NCI-H748 treated with DMSO at 0.1 percent for 48 hours (cell line): ENCODE results near the gene SLC9A9.

Source experiments
- DNase-seq: peaks from one replicate; lab custom pipeline; 2025; lab: John Stamatoyannopoulos, UW

The SLC9A9 gene

DNA sequence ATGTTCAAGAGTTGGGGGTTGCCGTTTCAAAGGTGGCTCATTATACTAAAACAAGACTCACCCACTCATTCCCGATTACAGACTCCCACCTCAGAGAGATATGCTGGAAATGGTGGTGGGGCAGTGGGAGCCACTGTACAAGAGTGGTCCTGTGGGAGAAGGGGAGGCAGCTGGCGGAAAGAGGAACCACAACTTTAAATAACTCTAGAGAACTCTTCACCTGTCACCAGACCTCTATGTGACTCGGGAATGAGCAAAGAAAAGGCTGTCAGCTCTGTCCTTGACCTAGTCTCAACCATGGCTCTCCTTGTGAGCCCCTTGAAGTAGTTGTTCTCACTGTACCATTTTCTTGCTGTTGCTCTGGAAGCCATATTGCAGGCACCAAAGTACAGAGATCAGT lies 434.9 kb downstream of the SLC9A9 start:
- DNase-seq = no peak

DNA sequence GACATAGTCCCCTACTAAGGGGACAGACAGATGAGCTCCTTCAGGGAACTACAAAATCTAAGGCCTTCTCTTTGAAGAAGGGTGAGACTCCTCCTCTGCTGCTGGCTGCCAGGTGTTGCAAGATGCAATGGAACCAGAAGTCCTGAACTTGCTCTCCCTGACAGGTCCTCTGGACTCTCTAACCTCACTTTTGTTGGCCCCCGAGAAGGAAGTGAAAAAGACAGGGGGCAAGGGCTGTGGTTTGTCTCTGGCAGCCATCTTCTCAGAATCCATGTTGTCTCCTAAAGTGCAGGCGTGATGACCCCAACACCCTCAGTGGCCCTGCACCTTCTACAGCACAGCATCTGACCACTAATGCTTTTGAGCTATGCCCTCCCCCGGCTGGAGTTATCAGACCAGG lies 436.2 kb downstream of the SLC9A9 start:
- DNase-seq = no peak

DNA sequence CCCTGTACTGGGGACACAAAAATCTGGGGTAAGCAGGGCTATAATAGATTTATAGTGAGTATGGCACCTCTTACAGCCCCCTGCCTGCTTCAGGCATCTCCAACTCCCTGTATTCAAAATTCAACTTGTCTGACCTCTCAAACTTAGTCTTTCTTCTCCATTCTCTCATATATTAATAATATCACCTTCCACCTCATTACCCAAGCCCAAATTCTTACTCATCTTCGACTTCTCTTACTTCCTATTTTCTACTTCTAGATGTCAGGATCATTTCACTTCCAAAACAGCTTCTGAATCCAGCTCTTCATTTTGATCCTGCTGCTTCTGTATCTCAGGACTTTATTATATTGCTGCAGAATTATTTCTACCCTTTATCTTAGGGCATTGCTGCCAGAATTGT lies 438.0 kb downstream of the SLC9A9 start:
- DNase-seq = no peak

DNA sequence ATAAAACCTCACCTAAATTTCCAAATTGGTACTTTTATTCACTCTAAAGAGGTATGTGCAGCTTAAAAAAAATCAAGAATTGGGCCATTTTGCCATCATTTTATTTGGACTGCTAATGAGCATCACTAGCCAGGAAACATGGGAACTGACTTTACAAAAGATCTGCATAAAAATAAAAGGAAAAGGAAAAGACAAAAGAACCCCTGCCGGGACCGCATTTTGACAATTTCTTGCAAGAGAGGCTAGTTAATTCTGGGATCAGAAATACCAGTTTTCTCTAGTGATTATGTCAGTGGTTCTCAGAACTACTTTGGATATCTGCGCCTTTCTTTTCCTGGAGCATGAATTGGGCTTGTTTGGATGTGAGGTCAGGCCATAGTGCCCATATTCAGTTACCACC lies 439.5 kb downstream of the SLC9A9 start:
- no peak for DNase-seq

DNA sequence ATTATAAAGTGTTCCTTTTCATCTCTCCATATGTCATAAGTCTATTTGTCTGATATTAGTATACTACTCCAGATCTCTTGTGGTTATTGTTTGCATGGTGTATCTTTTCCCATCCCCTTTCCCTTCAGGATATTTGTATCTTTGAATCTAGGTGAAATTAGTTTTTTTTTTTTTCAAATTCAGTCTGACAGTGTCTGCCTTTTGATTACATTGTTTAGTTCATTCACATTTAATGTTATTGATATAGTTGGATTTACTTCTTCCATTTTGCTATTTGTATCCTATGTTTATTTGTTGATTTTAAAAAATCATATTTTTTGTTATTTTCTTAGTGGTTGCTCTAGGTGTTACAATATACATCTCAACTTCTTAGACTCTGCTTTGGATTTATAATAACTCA lies 445.7 kb downstream of the SLC9A9 start:
- DNase-seq = no peak

DNA sequence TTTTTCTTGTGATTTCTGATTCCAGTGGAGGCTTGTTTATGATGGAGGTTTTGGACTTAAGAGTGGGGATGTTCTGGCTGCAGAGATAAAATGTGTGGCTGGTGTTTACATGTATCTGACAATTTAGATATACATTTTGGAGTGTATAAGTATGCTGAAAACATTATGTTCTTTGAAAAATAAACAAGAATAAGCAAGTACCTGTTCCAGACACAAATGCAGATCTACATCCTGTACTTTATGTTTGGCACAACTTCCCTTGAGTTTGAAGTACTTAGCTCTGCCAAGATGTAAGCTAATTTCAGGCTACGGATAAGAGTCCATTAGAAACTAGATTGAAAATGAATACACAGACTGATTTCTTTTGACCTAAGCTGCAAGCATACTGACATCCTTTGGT lies 451.5 kb downstream of the SLC9A9 start:
- DNase-seq = no peak

DNA sequence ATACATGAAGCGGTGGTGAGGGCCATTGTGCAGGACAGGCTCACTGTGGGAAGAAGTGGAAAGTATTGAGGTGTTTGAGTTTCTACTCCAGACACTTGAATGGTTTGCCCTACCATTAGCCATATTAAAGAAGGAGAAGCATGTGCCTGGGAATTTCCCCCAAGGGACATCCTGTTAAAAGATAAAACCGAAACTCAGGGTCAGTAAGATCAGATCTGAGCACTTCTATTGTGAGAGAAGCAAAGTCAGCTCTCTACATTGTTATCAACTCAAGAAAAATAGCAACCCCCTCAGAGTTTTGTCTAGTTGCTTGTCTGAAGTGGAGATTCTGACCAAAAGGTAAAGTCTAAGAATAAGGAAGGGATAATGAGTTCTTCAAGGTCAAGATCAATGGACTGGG lies 458.9 kb downstream of the SLC9A9 start:
- no peak for DNase-seq

DNA sequence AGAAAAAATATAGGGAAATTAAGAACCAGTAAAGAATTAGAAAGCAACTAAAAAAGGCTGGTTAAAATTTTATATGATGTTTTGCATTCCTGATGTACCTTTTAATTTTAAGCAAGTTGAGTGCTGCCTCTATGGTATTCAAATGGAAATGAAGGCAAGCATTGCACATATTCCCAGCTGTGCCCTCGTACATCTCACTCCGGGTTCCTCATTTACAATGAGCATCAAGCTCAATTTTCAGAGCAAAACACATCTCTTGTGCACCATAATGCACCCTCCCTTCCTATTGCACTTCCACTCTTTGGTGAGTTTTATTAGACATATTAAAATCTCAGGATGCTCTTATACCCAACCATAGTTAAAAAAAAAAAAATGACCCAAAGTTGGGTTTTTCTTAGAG lies 460.8 kb downstream of the SLC9A9 start:
- DNase-seq = no peak

DNA sequence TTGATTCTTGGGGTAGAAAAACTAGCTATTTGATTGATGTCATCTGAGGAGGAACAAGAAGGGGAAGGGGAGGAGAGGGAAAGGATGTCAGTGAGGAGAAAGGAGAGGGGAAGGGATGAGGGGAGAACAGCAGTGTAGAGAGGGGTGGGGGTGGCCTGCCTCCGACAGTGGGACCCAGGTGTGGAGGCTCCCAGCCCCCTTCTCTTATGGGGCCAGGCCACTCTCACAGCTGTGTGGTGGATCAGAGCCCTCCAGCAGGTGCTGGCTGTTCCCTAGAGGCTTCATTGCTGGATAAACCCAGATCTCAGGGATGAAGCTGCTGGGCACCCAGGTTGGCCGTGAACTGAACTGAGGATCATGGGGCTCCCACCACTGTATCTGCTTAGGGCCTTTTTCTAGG lies 464.2 kb downstream of the SLC9A9 start:
- no peak for DNase-seq

DNA sequence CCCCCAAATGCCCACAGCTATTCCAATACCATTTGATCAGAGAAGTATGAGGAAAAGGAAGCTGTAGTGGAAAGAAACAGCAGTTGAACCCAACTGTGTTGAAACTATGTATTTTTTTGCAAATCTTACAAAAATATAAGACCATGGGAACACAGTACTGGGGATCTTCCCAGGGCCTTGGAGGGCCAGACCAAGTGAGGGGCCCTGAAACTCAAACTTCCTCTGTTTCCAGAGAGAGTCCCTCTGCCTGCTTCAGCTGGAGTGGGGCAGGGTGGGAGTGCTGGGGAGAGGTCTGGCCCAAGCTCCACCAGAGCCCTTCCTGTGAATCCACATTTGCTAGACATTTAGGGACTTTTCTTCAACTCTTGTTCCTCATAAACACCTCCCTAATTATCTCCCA lies 464.8 kb downstream of the SLC9A9 start:
- no peak for DNase-seq

DNA sequence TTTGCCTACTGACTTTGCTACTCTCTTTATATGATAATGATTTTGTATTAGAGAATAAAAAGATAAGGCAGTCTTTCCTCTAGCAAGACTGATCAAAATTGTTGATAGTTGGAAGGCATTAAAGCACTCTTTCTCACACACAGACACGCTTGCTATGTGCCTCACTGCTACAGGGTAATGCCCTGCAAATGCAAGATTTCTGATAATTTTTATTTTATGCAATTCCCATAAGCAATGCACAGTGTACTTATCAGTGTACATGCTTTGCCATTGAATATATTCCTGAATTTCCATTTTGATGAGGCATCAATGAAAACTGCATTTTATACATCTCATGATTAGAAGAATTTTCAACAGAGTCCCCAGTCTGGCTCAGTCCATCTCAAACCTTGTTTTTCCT lies 465.5 kb downstream of the SLC9A9 start:
- DNase-seq = no peak

DNA sequence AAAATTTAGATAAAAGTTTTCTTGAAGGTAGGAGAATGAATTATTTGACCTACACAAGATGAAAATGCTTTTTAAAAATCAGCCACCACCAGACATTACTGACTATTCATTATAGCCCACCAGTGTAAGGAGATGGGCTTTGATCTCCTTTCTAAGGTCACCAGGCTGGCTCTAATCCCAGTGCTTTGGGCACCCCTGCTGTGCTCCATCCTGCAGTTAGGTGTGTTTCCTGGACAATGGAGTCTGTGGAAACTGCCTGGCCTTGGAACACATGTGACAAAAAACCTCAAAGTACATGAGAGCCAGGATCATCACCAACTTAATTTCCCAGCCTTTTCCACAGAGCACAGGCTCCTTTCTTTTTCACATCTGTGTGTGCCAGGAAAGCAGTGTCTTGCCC lies 467.8 kb downstream of the SLC9A9 start:
- no peak for DNase-seq

DNA sequence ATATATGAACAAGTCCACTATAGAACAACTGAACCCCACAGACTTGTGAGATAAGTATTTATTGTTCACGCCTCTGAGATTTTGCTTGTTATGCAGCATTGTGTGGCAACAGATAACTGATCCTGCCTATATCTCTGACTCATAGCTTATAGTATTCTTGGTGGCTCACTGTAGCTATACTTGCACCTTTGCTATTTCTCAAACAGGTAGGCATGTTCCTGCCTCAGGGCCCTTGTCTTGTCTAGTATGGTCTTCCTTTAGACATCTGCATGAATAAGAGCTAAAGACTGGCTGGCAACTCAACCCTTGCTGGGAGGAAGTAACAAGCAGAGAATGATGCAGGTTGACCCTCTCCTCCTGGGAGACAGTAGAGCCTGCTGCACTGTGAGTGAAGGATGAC lies 472.6 kb downstream of the SLC9A9 start:
- no peak for DNase-seq

DNA sequence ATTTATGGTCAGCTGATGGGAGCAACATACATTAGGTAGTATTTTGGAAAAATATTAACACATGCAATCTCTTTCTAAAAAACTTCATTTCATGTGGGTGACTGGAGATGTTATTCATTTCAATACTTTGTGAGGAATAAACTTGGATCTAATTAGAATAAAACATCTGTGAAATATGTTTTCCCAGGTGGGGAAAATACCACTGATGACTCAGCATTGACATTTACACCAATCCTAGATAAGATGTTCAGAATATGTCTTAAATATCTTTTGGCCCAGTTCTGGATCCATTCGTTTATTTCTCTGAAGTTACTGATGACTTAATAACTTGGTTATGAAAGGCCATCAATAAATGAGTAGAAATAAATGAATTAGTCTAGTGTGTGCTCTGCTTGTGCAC lies 481.1 kb downstream of the SLC9A9 start:
- no peak for DNase-seq

DNA sequence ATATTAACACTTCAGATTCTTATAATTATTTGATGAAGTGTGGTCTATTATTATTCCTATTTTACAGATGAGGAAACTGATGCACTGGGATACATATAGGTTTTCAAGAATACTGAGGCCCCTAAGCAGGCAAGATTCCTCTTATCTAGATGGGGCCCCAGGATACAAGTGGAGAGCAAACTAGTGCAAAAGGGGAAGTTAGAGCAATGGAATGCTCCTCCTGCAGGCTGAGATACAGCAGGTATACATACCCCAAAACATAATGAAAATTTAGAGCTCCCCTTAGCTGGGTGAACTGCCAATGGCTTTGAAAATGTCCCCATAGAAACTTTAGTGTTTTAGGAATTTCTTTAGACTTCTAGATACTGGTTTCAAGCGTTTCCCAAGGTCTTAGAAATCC lies 481.6 kb downstream of the SLC9A9 start:
- no peak for DNase-seq

DNA sequence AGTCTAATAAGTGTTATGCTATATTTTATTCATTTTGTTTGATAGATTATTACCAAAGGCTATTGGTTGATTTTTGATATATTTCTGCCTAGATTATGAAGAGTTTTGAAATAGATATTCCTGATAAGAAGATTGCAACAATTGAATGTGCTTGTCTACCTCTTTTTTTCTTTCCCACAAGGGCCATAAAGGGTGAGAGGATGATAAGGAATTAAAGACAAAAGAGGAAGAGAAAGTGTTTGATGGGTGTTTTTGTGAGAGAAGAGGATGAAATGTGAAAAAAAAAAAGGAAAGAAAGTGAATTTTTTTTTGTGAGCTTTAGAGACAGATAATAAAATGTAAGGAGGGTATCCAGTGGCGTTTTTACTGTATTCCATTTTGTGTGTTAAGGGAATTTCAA lies 484.3 kb downstream of the SLC9A9 start:
- no peak for DNase-seq

DNA sequence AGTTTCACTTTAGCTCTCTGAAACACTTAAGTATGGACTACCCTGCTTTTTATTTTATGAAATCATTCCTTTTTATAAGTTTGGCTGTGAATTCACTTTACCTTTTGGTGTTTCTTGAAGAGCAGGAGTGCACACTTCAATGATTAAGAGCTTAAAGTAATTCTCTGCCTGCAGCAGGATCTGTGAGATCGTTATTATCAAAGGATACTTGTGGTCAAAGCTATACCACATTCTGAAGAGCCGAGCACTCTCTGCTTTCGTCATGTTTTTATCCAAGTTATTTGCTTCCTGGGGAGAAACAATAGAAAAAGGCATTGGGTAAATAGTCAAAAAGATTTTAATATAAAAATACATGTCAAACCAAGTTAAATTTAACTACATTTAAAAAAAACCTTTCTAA lies 485.0 kb downstream of the SLC9A9 start:
- no peak for DNase-seq

DNA sequence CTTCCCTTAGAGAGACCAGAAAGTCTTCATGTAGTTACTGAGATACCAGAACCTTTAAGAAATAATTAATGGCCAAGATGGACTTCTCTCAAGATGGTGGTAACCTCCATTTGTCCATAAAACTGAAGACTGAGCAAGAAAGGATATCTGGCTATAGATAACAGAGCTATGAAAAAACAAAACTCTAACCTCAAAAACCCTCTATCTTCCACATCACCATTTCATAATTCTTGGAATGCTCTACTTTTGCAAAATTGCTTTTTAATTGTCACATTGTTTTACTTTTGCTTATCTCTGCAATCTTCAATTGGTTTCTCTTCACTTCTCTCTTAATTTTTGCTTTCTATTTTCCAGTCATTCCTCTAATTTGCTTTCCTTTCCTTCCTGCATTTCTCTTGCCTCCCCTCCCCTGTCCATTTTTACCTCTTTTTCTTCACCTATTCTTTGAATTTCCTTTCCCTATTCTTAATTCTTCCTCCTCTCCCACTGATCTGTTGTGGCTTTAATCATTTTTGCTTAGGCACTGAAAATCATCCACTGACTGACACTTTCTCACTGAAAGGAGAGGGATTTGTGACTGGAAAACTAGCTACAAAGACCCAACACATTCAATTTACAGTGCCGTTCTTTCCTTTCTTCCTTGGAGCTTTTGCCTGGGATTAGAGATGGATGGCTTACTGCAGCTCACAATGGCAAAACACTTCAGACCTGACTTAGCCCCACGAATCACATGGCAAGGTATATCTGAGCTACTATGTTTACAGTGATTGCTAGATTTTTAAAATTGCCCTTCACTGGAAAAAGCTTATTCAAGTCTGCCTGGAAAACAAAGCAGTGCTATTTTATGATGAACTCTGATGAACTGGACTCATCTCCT lies 485.9 kb downstream of the SLC9A9 start:
- no peak for DNase-seq

DNA sequence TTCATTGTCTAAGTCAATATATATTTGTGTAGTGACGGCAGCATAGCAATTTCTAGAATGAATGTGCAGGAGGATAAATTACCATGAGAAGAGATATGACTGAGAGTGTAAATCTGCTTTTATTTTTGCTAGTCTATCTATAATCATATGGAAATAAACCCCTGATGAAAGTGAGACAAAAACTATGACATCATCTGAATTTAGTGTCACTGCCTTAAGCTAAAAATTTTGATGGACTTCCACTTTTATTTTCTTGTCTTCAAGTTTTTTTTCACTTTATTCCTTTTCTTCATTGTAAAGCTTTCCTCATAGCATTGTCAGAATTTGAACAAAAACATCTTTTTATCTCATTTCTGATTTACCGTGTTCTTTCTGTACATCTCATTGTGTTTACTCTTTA lies 486.7 kb downstream of the SLC9A9 start:
- no peak for DNase-seq

DNA sequence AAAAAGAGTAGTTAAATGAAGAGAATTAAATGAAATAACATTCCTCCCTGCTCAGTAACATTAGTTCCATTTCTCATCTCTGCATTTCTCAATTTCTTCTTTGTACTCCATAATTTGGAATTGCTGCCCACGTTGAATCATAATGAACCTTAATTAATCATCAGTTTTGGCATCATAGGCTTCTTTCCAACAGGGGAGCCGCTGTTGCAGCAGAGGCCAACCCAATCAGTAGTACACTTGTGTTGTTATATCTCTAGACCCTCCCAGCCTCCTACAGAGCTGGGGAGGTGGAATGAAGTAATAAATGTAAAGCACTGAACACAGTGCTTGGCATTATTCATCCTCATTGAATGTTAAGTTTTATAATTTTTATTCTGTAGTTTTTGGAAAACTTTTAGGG lies 488.0 kb downstream of the SLC9A9 start:
- no peak for DNase-seq

DNA sequence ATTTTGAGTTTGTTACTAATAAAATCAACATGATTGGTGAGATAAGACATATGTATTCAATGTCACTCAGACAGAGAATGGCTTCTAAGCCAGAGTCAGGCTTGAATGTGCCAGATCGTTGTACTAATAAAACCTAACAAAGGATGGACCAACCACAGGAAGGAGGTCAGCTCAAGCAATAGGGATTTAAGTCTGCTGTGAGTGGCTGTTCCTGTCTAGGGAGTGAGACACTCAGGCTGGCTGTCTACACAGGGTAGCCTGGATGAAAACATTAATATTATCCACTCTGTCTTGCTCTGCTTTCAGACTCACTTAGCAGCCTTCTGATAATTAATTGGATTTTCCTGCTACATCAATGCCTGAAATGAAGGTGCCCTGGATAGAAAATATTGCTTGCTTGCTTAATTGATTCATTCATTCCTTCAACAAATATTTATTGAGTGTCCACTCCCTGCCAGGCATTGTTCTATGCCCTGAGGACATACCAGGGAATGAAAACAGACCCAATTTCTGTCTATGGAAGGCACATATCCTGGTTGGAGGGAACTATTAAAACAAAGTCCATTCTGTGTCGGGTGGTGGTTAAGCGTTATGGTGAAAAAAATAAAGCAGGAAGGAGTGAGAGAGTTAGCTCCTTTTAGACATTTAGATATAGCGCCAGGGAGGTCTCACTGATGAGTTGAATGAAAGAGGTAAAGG lies 489.3 kb downstream of the SLC9A9 start:
- peak; percentile 84 for DNase-seq

DNA sequence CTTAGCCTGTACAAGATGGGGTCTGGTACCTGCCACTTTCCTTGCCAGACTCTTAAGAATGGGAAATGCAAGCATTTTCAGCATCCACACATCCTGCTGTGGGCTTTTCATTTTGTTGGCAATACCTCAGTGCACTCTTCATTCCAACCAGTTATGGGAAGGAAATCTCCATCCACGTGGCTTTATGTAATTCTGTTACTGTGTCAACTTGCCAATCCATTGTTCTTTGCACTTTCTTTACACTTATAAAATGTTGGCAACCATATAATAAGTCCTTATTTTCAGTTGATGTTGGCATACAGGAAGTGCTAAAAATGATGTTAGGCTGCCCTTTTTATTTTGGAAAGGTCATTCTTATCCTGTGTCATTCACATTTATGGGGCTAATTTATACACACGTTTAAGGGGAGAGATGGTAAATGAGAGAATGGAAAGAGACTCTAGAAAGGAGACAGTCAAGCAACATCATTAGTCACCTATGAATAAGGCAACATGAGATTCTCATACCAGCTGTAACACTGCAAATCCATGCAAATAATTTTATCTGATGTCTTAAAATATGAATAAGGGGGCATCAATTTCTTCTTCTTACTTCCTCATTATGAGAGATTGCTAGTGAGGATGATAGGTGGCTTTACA lies 490.0 kb downstream of the SLC9A9 start:
- no peak for DNase-seq

DNA sequence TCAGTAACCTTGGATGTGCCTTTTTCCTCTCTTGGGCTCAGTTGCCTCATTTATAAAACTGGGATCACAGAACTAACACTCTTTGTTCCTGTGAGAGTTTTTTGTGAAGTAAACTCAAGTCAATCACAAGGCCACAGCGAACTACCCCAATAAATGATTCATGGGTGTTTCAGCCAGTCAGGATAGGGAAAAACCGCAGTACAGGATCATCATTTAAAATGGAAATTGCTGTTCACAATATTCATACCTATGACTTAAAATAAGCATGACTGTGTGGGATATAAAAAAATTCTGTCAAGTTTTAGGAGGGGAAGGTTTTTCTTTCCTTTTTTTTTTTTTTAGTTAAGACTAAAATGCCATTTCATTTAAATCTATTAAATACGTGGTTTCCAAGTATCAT lies 490.6 kb downstream of the SLC9A9 start:
- DNase-seq = no peak
